Ishikawa (cell line): Measurements from ENCODE around the gene RASGRP4.

Experiments used
- CEBPB ChIP-seq: IDR thresholded peaks from 2 replicates; pipeline ENCODE4 v1.6.1; 2012
- CREB1 ChIP-seq: IDR thresholded peaks from 2 replicates; pipeline ENCODE4 v1.6.1; 2012; ENCODE audit warnings: low read depth
- EGR1 ChIP-seq: IDR thresholded peaks from 2 replicates; pipeline ENCODE4 v1.6.1; 2012
- EP300 ChIP-seq: IDR thresholded peaks from 2 replicates; pipeline ENCODE4 v1.6.1; 2012; ENCODE audit warnings: borderline replicate concordance
- FOXM1 ChIP-seq: IDR thresholded peaks from 2 replicates; pipeline ENCODE4 v1.6.1; 2012; ENCODE audit warnings: low read depth, borderline replicate concordance
- MAX ChIP-seq: IDR thresholded peaks from 2 replicates; pipeline ENCODE4 v1.6.1; 2012
- NFIC ChIP-seq: IDR thresholded peaks from 2 replicates; pipeline ENCODE4 v1.6.1; 2012
- RAD21 ChIP-seq: IDR thresholded peaks from 2 replicates; pipeline ENCODE4 v1.6.1; 2012; ENCODE audit warnings: low read depth
- REST ChIP-seq: IDR thresholded peaks from 2 replicates; pipeline ENCODE4 v1.6.1; 2012; ENCODE audit warnings: low read depth, mild to moderate bottlenecking
- TAF1 ChIP-seq: IDR thresholded peaks from 2 replicates; pipeline ENCODE4 v1.6.1; 2012; ENCODE audit warnings: low read depth, mild to moderate bottlenecking
- TCF12 ChIP-seq: IDR thresholded peaks from 2 replicates; pipeline ENCODE4 v1.6.1; 2012; ENCODE audit warnings: low read depth
- TEAD4 ChIP-seq: IDR thresholded peaks from 2 replicates; pipeline ENCODE4 v1.6.1; 2012
- USF1 ChIP-seq: IDR thresholded peaks from 2 replicates; pipeline ENCODE4 v1.6.1; 2012
- YY1 ChIP-seq: IDR thresholded peaks from 2 replicates; pipeline ENCODE4 v1.6.1; 2012; ENCODE audit warnings: low read depth
- ZBTB7A ChIP-seq: IDR thresholded peaks from 2 replicates; pipeline ENCODE4 v1.6.1; 2012; ENCODE audit warnings: low read depth

The RASGRP4 gene

GRCh38 chr19:38392707-38393308 lies 33.2 kb downstream of the RASGRP4 start:
- TF ChIP-seq ZBTB7A, result no peak
- no peak for TF ChIP-seq TAF1
- TF ChIP-seq EGR1, result no peak

- no peak for TF ChIP-seq TAF1
- TF ChIP-seq CREB1, result no peak
- TF ChIP-seq YY1, result no peak
- TF ChIP-seq MAX, result no peak
- no peak for TF ChIP-seq EGR1
- TF ChIP-seq USF1, result no peak
Measured at GRCh38 chr19:38391911-38392464, 34.0 kb downstream of the RASGRP4 start.

- TF ChIP-seq REST (no peak), MAX (no peak), EP300 (no peak), CEBPB (no peak), TCF12 (no peak), FOXM1 (no peak), EGR1 (no peak), TEAD4 (no peak), CREB1 (no peak), NFIC (no peak)
Measured at GRCh38 chr19:38389957-38390924, 35.8 kb downstream of the RASGRP4 start.

- TF ChIP-seq USF1 (peak; percentile 84), EP300 (no peak), RAD21 (no peak), ZBTB7A (0 out of 2 replicates have a peak, but pooled peaks have one; percentile 1), CEBPB (no peak)
Measured at GRCh38 chr19:38389101-38389925, 36.7 kb downstream of the RASGRP4 start.

- no peak for TF ChIP-seq TCF12
- TF ChIP-seq MAX, result no peak
- no peak for TF ChIP-seq CEBPB
- TF ChIP-seq FOXM1, result no peak
- no peak for TF ChIP-seq EGR1
- TF ChIP-seq ZBTB7A, result peak; percentile 59
Measured at GRCh38 chr19:38388349-38389100, 37.5 kb downstream of the RASGRP4 start, which contains the start of gene SPRED3. Gene SPRED3, plus strand, starts transcription at chr19:38388697. Its CDS starts 1,606 bp downstream, at chr19:38390303.

GRCh38 chr19:38387550-38388348 lies 38.3 kb downstream of the RASGRP4 start, which contains the start of gene GGN:
Gene GGN, minus strand, starts transcription at chr19:38388034. Its CDS starts 773 bp downstream, at chr19:38387261.
- TF ChIP-seq RAD21, result 0 out of 2 replicates have a peak, but pooled peaks have one; percentile 1
- no peak for TF ChIP-seq TAF1
